Naive thymus-derived CD4-positive, alpha-beta T cell (primary cell): ENCODE measurements around the gene RORC. TPM values are rescaled to one million over a fixed set of nuclear protein-coding genes. Genes with fewer than 3 reads are reported as not detected.

Experiments
- ATAC-seq: fragments of 150-1000 bp; cut with Tn5 transposase; 2 replicates; pipeline ENCODE4 v1.10.0; 2021; ENCODE audit warnings: mild to moderate bottlenecking, moderate library complexity
- CTCF ChIA-PET: fragments of 350-600 bp; sonication (Branson Sonifier 250); formaldehyde crosslinking; loops from one replicate; lab custom pipeline; 2021; ENCODE audit warnings: antibody characterized with exemption; lab: Charles Lee
- POLR2A ChIA-PET: fragments of 350-600 bp; sonication (Branson Sonifier 250); formaldehyde crosslinking; loops from one replicate; lab custom pipeline; 2021; ENCODE audit warnings: antibody characterized with exemption, inconsistent platforms; lab: Charles Lee
- DNase-seq, 9 donors: peaks; one replicate each; pipeline versions ENCODE4 v3.0.0 to v3.0.0-alpha.2; 2020 to 2022; ENCODE audit warnings: mixed read lengths in 1 of 9
- H3K27ac ChIP-seq: one replicate; pipeline ENCODE4 v1.7.0; 2013; ENCODE audit warnings: mild to moderate bottlenecking, low read depth, low read length, moderate library complexity
- H3K27me3 ChIP-seq, 2 donors: one replicate each; pipeline ENCODE4 v1.7.0; 2013; ENCODE audit warnings: low read length in 2 of 2, mild to moderate bottlenecking in 2 of 2, moderate library complexity in 2 of 2; ENCODE audit not compliant: control insufficient read depth in 2 of 2, insufficient read depth in 2 of 2
- H3K36me3 ChIP-seq, 3 experiments: 1 replicate in 2 of 3; 2 replicates in 1 of 3; pipeline ENCODE4 v1.7.0; 2013; ENCODE audit warnings: low read length in 3 of 3, mild to moderate bottlenecking in 3 of 3, moderate library complexity in 1 of 3; ENCODE audit not compliant: insufficient read depth in 3 of 3, control insufficient read depth in 2 of 3
- H3K4me1 ChIP-seq, 2 donors: one replicate each; pipeline ENCODE4 v1.7.0; 2013; ENCODE audit warnings: low read length in 2 of 2, mild to moderate bottlenecking in 2 of 2, moderate library complexity in 1 of 2; ENCODE audit not compliant: control insufficient read depth in 2 of 2, insufficient read depth in 2 of 2
- H3K4me3 ChIP-seq: 2 replicates; pipeline ENCODE4 v1.7.0; 2013; ENCODE audit warnings: mild to moderate bottlenecking, low read length
- H3K9me3 ChIP-seq, 3 experiments: 1 replicate in 2 of 3; 2 replicates in 1 of 3; pipeline ENCODE4 v1.7.0; 2013; ENCODE audit warnings: low read length in 3 of 3; ENCODE audit not compliant: control insufficient read depth in 2 of 3
- H3K27ac Mint-ChIP-seq, 9 donors: one replicate each; pipeline ENCODE4 v1.8.0; 2020 to 2022; ENCODE audit warnings: mixed read lengths in 9 of 9, mild to moderate bottlenecking in 8 of 9, moderate library complexity in 5 of 9, inconsistent platforms in 2 of 9
- H3K27me3 Mint-ChIP-seq, 5 donors: one replicate each; pipeline ENCODE4 v1.8.0; 2021 to 2022; ENCODE audit warnings: mixed read lengths in 5 of 5, mild to moderate bottlenecking in 1 of 5
- H3K36me3 Mint-ChIP-seq, 5 donors: one replicate each; pipeline ENCODE4 v1.8.0; 2020 to 2022; ENCODE audit warnings: mixed read lengths in 5 of 5, mild to moderate bottlenecking in 3 of 5, inconsistent platforms in 1 of 5
- H3K4me1 Mint-ChIP-seq, 7 donors: one replicate each; pipeline ENCODE4 v1.8.0; 2020 to 2022; ENCODE audit warnings: mixed read lengths in 7 of 7, mild to moderate bottlenecking in 3 of 7, inconsistent platforms in 1 of 7
- H3K4me3 Mint-ChIP-seq, 10 donors: one replicate each; pipeline ENCODE4 v1.8.0; 2020 to 2022; ENCODE audit warnings: mild to moderate bottlenecking in 10 of 10, mixed read lengths in 10 of 10, moderate library complexity in 6 of 10, inconsistent platforms in 2 of 10
- H3K9me3 Mint-ChIP-seq, 11 donors: one replicate each; pipeline ENCODE4 v1.8.0; 2020 to 2022; ENCODE audit warnings: mixed read lengths in 11 of 11, mild to moderate bottlenecking in 4 of 11, inconsistent platforms in 1 of 11, moderate library complexity in 1 of 11
- intact Hi-C, 2 donors: fragments of 100-400 bp; cut with micrococcal nuclease; formaldehyde crosslinking; loops; one replicate each; pipeline ENCODE4 v1.15.1; 2023
- polyA plus RNA-seq, 2 donors: library from polyadenylated mRNA; unstranded; fragments of 300-500 nt; fragmentation: Illumina TruSeq; gene quantifications; one replicate each; pipeline ENCODE4 v1.2.3, GENCODE V29; 2021
- total RNA-seq, 6 experiments: library from RNA in 5 of 6; stranded (reverse) in 5 of 6; gene quantifications; 1 replicate in 5 of 6; 2 replicates in 1 of 6; pipeline ENCODE4 v1.2.3 and lab custom pipeline; 2021 to 2026

Gene RORC
- total and polyA plus RNA-seq, 7 experiments from 2014 or later = 0.16 to 2.5 (median 0.29) TPM; not detected in 1

DNA sequence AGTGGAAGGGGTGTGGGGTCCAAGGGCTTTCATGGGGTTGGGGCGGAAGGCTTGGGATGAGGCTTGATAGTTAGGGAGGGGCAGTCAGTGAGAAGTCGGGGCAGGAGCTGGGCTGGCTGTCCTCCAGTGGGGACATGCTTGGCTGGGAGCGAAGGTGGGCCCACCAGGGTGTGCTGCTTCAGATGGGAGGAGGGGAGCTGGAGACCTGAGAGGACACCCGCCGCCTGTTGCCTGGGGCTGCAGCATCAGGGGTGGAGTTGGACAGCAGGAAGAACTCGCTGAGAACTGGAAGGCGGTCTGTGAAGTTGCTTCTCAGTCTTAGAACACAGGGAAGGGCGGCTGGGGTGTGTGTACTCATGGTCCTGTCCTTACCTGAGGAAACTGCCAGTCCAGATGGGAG is 20.3 kb upstream of the RORC start:
- Mint-ChIP-seq H3K9me3 (no peaks in the 10 kb centered on the region), H3K27ac (no peak overlapping the region), H3K36me3 (peaks cover 0 to 1% (median 0%) of the 10 kb centered on the region in 5 donors), H3K4me3 (no peak overlapping the region), H3K27me3 (peaks cover 0 to 7% (median 0%) of the 10 kb centered on the region in 5 donors), H3K4me1 (peaks cover 0 to 11% (median 0%) of the 10 kb centered on the region in 7 donors)
- H3K36me3 ChIP-seq = no peaks in the 10 kb centered on the region
- H3K4me1 ChIP-seq = no peaks in the 10 kb centered on the region
- ChIA-PET POLR2A (no interaction called here), CTCF (no interaction called here)
- DNase-seq (no peak), ATAC-seq (no peak)
- H3K27me3 ChIP-seq = no peaks in the 10 kb centered on the region
- H3K27ac ChIP-seq = no peak overlapping the region
- no peaks in the 10 kb centered on the region for H3K9me3 ChIP-seq
- no peak overlapping the region for H3K4me3 ChIP-seq
- intact Hi-C loops = no loop called here

DNA sequence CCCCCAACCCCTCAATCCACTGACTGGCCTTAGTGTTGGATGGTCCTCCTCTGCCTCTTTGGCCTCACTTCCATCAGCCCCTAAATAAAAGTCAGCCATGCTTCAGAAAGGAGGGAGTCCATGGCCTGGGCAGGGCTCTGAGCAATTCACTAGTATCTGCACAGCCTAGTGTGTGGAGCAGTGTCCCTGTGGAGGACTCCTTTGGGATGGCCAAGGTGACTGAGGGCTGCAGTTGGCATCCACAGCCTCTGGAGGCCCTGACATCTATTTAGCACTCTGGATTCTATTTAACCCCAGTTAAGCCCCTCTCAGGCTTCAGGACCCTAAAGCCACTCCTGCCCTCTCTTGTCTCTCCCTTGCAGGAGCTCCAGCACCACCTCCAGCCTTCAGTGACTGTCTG is 18.3 kb upstream of the RORC start:
- H3K4me1 Mint-ChIP-seq = peaks cover 0 to 14% (median 0%) of the 10 kb centered on the region in 7 donors
- CTCF ChIA-PET = no interaction called here
- no peaks in the 10 kb centered on the region for H3K9me3 Mint-ChIP-seq
- Histone ChIP-seq H3K4me1 (no peaks in the 10 kb centered on the region), H3K4me3 (no peak overlapping the region), H3K27me3 (no peaks in the 10 kb centered on the region), H3K36me3 (no peaks in the 10 kb centered on the region), H3K9me3 (no peaks in the 10 kb centered on the region), H3K27ac (no peak overlapping the region)
- H3K36me3 Mint-ChIP-seq = peaks cover 0 to 2% (median 0%) of the 10 kb centered on the region in 5 donors
- H3K27me3 Mint-ChIP-seq = peaks cover 0 to 7% (median 0%) of the 10 kb centered on the region in 5 donors
- intact Hi-C loops = no loop called here
- no peak for DNase-seq
- POLR2A ChIA-PET = no interaction called here
- no peak for ATAC-seq
- no peak overlapping the region for H3K4me3 Mint-ChIP-seq
- no peak overlapping the region for H3K27ac Mint-ChIP-seq

DNA sequence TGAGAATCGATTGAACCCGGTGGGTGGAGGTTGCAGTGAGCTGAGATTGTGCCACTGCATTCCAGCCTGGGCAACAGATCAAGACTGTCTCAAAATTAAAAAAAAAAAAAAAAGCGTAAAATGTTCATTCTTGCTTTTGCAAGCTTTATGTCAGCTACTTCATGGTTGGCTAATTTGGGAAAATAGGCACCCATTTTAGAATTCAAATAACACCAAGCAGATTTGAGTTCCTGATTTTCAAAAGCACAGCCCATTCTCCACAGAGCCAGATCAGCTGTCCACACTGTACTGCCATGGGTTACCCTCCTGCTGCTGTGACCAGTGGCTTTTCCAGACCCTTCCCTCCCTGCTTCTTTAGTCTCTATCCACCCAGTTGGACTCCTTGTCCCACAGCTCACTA is 17.5 kb upstream of the RORC start:
- DNase-seq (no peak), ATAC-seq (no peak)
- Mint-ChIP-seq H3K4me1 (peaks cover 0 to 18% (median 0%) of the 10 kb centered on the region in 7 donors), H3K36me3 (peaks cover 0 to 6% (median 0%) of the 10 kb centered on the region in 5 donors), H3K4me3 (no peak overlapping the region), H3K27ac (peak overlapping the region in 1 of 9 donors; percentile 60), H3K27me3 (peaks cover 0 to 7% (median 0%) of the 10 kb centered on the region in 5 donors), H3K9me3 (no peaks in the 10 kb centered on the region)
- Histone ChIP-seq H3K27ac (no peak overlapping the region), H3K4me3 (no peak overlapping the region), H3K27me3 (no peaks in the 10 kb centered on the region), H3K4me1 (no peaks in the 10 kb centered on the region), H3K9me3 (no peaks in the 10 kb centered on the region), H3K36me3 (no peaks in the 10 kb centered on the region)
- CTCF ChIA-PET = interaction anchor here (1.1 kb wide), 1 partner anchor 154 kb away, joined by 3 read pairs; no protein-coding TSS in a partner anchor
- POLR2A ChIA-PET = interaction anchor here (0.6 kb wide), 1 partner anchor 59 kb away, joined by 3 read pairs; no protein-coding TSS in a partner anchor
- intact Hi-C loops = no loop called here

DNA sequence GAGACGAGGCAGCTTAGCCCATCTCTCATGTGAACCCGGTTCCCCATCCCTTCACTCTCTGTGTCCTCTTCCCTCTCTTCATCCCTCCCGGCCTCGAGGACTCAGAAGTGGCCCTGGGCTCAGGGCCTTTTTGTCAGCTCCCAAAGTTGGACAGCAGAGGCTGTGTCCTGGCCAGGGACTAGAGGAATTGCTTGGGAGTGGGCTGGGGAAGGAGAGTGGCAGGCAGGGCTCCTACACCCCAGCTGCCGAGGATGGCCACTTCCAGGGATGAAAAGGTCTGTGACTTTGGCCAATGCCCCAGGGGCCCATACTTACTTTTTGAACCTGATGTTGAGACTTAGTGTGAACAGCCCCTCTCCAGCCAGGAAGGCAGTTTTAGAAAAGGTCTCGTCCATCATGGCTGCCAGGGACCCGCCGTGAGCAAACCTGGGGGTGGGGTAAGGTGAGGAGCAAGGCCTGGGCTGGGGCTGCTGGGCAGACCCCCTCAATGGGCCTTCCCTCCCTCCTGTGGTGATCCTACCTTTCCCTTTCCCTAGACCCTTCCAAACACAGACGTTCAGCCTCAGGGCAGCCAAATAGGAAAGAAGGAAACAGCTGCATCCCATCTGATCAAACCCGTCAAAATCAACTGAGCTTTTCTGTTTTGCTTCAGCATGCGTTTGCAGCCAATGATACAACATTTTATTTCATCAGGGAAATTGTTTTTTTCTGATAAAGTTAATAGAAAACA is 16.4 kb upstream of the RORC start:
- Mint-ChIP-seq H3K36me3 (peaks cover 0 to 6% (median 0%) of the 10 kb centered on the region in 5 donors), H3K4me3 (no peak overlapping the region), H3K9me3 (no peaks in the 10 kb centered on the region), H3K27me3 (peaks cover 0 to 7% (median 0%) of the 10 kb centered on the region in 5 donors), H3K4me1 (peaks cover 0 to 18% (median 0%) of the 10 kb centered on the region in 7 donors), H3K27ac (no peak overlapping the region)
- no peak for ATAC-seq
- Histone ChIP-seq H3K27me3 (no peaks in the 10 kb centered on the region), H3K4me1 (no peaks in the 10 kb centered on the region), H3K9me3 (no peaks in the 10 kb centered on the region), H3K27ac (no peak overlapping the region), H3K4me3 (no peak overlapping the region), H3K36me3 (no peaks in the 10 kb centered on the region)
- POLR2A ChIA-PET = interaction anchor here (0.6 kb wide), 1 partner anchor 9 kb away, joined by 3 read pairs; no protein-coding TSS in a partner anchor
- CTCF ChIA-PET = no interaction called here
- no peak for DNase-seq
- intact Hi-C loops = no loop called here

DNA sequence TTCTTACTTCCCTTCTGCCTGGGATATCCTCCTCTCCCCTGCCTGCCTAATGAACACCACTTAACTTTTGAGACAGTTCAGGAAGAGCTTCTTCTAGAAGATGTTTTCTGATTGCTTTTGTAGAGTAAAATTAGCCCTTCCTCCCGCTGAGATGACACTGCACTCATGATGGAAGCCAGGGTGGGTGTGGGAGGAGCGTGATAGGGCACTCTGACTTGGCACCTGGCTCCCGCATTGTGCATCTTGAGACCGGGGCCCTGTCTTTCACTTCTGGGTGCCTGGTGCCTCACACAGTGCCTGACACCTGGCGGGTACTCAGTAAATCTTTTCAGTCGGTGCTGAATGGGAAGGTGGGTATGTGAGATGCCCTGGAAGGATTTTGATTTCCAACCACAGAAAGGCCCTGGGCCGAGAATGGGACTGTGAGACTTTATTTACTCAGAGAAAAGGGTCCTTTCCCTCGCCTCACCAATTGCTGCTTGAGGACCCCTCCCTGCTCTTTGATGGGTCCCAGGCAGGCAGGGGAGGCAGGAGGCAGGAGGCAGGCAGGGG is 15.2 kb upstream of the RORC start:
- no peak overlapping the region for H3K27ac ChIP-seq
- Mint-ChIP-seq H3K4me3 (no peak overlapping the region), H3K27me3 (peaks cover 0 to 7% (median 0%) of the 10 kb centered on the region in 5 donors), H3K27ac (peak overlapping the region in 2 of 9 donors; percentile 24 to 38), H3K4me1 (peaks cover 0 to 17% (median 5%) of the 10 kb centered on the region in 7 donors), H3K9me3 (peaks cover 0 to under 1% (median 0%) of the 10 kb centered on the region in 11 donors), H3K36me3 (peaks cover 0 to 8% (median 0%) of the 10 kb centered on the region in 5 donors)
- intact Hi-C loops = no loop called here
- H3K4me1 ChIP-seq = no peaks in the 10 kb centered on the region
- ChIA-PET CTCF (interaction anchor here (1.3 kb wide), 1 partner anchor 12 kb away, joined by 5 read pairs; no protein-coding TSS in a partner anchor), POLR2A (no interaction called here)
- H3K4me3 ChIP-seq = no peak overlapping the region
- ATAC-seq (no peak), DNase-seq (no peak)
- H3K27me3 ChIP-seq = no peaks in the 10 kb centered on the region
- no peaks in the 10 kb centered on the region for H3K36me3 ChIP-seq
- no peaks in the 10 kb centered on the region for H3K9me3 ChIP-seq

DNA sequence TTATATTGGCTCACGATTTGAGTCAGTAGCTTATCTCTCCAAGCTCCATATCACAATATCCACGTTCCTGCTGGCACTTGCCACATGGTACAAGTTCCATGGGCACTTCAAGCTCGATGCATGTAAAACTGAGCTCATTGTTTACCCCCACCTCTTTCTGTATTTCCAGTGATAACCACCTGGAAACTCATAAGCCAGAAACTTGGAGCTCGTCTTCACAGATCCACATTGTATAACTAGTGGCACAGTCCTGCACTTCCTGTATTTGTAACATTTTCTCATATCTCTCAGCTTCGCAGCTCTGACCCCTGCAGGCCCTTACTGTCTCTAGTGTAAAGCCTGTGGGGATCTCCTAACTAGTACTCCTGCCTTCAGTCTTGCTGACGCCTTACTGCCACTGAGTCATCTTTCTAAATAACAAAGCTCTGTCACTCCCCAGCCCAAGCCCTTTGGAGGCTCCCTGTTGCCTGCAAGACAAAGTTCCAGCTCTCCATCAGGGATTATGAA is 14.5 kb upstream of the RORC start:
- DNase-seq = no peak
- intact Hi-C loops = no loop called here
- Mint-ChIP-seq H3K36me3 (peaks cover 0 to 10% (median 0%) of the 10 kb centered on the region in 5 donors), H3K4me1 (peaks cover 0 to 19% (median 6%) of the 10 kb centered on the region in 7 donors), H3K27me3 (peaks cover 0 to 7% (median 0%) of the 10 kb centered on the region in 5 donors), H3K4me3 (no peak overlapping the region), H3K27ac (peak overlapping the region in 2 of 9 donors; percentile 24 to 38), H3K9me3 (peaks cover 0 to 1% (median 0%) of the 10 kb centered on the region in 11 donors)
- no peaks in the 10 kb centered on the region for H3K27me3 ChIP-seq
- H3K4me3 ChIP-seq = no peak overlapping the region
- H3K36me3 ChIP-seq = no peaks in the 10 kb centered on the region
- POLR2A ChIA-PET = no interaction called here
- no peak overlapping the region for H3K27ac ChIP-seq
- CTCF ChIA-PET = interaction anchor here (1.3 kb wide), 1 partner anchor 11 kb away, joined by 5 read pairs; no protein-coding TSS in a partner anchor
- H3K9me3 ChIP-seq = no peaks in the 10 kb centered on the region
- no peaks in the 10 kb centered on the region for H3K4me1 ChIP-seq
- ATAC-seq = peak; percentile 26
